Stomach (tissue), 9 donors: ENCODE results near the gene LONP1. TPM values are rescaled to one million over a fixed set of nuclear protein-coding genes. Genes with fewer than 3 reads are reported as not detected.
"Not testable (repeated sequence)": the region's sequence is repeated elsewhere in the genome, so short reads cannot be mapped to it uniquely, and the experiment has no call there.

Experiments used
- DNase-seq, 2 donors: peaks; one replicate each; pipeline versions ENCODE4 v3.0.0 to v3.0.0-alpha.2; 2013 to 2019
- H3K27ac ChIP-seq, 5 donors: fragments of 200-600 bp in 4 of 5; sonication (generic) in 4 of 5; one replicate each; pipeline ENCODE4 v1.5.1; 2013 to 2019; ENCODE audit warnings: mild to moderate bottlenecking in 1 of 5, moderate library complexity in 1 of 5
- H3K27me3 ChIP-seq, 3 donors: fragments of 200-600 bp; sonication (generic); one replicate each; pipeline ENCODE4 v1.5.1; 2017 to 2019; ENCODE audit warnings: mixed run types in 1 of 3
- H3K36me3 ChIP-seq, 4 donors: fragments of 200-600 bp; sonication (generic); 1 replicate in 3 of 4; 2 replicates in 1 of 4; pipeline ENCODE4 v1.5.1; 2016 to 2019
- H3K4me1 ChIP-seq, 4 donors: fragments of 200-600 bp; sonication (generic); one replicate each; pipeline ENCODE4 v1.5.1; 2016 to 2019
- H3K4me3 ChIP-seq, 4 donors: fragments of 200-600 bp; sonication (generic) in 3 of 4; one replicate each; pipeline ENCODE4 v1.5.1; 2016 to 2019; ENCODE audit warnings: mild to moderate bottlenecking in 1 of 4
- H3K9me3 ChIP-seq, 4 donors: fragments of 200-600 bp; sonication (generic); one replicate each; pipeline ENCODE4 v1.5.1; 2016 to 2019
- CTCF ChIP-seq, 7 experiments: fragments of 450-650 bp in 4 of 7; fragments of 200-600 bp in 3 of 7; sonication (generic) in 3 of 7; IDR thresholded peaks; one replicate each; pipeline ENCODE4 v1.5.1; 2016 to 2019; ENCODE audit warnings: antibody characterized with exemption in 7 of 7, control low read depth in 2 of 7, mild to moderate bottlenecking in 1 of 7
- EP300 ChIP-seq: sonication (generic); formaldehyde crosslinking; IDR thresholded peaks from one replicate; pipeline ENCODE4 v1.6.1; 2017; ENCODE audit warnings: antibody characterized with exemption
- POLR2A ChIP-seq, 4 donors: fragments of 450-650 bp; IDR thresholded peaks; one replicate each; pipeline ENCODE4 v1.6.1; 2016; ENCODE audit warnings: antibody characterized with exemption in 4 of 4, control low read depth in 2 of 4, mild to moderate bottlenecking in 1 of 4, moderate library complexity in 1 of 4
- POLR2AphosphoS5 ChIP-seq, 3 donors: sonication (generic); formaldehyde crosslinking; IDR thresholded peaks; one replicate each; pipeline ENCODE4 v1.6.1; 2016; ENCODE audit warnings: antibody characterized with exemption in 3 of 3
- WGBS, 5 donors: extraction: QIAGEN DNeasy Blood & Tissue Kit in 3 of 5; methylation state at CpG; one replicate each; pipeline versions ENCODE4 v1.1.5 to v1.1.7; 2013 to 2018; 5-methylcytosine and 5-hydroxymethylcytosine counted together
- intact Hi-C: fragments of 100-400 bp; cut with DNase I; formaldehyde crosslinking; loops from one replicate; pipeline ENCODE4 v1.15.1; 2023; ENCODE audit warnings: low total_unique reads
- polyA plus RNA-seq, 3 donors: library from polyadenylated mRNA; stranded (reverse); fragments of 200-250 nt; gene quantifications; one replicate each; pipeline ENCODE4 v1.2.3, GENCODE V29; 2013
- total RNA-seq, 5 donors: library from RNA; depleted of rRNA; stranded (reverse); fragments of >200 nt; gene quantifications; one replicate each; pipeline versions ENCODE4 v1.1.0 to v1.2.3, GENCODE V29; 2014 to 2016
- donor health status: healthy with polysubstance abuse.
- donor health status: Bipolar disorder and iron deficiency.
- donor health status: healthy.

LONP1 gene
- total and polyA plus RNA-seq, 8 donors: 8.8 to 169 (median 42.5) TPM

- TF ChIP-seq POLR2A (IDR thresholded peaks at IDR 0.05) (no peak), POLR2AphosphoS5 (IDR thresholded peaks at IDR 0.05) (no peak), CTCF (IDR thresholded peaks at IDR 0.05) (no peak), EP300 (no peak)
- no peak for DNase-seq
- Histone ChIP-seq H3K36me3 (no peaks in the 10 kb centered on the region), H3K4me3 (no peak overlapping the region), H3K4me1 (no peaks in the 10 kb centered on the region), H3K27ac (no peak overlapping the region), H3K9me3 (no peaks in the 10 kb centered on the region), H3K27me3 (peaks cover 0 to 41% (median 0%) of the 10 kb centered on the region in 3 donors)
- intact Hi-C loops: no loop called here
These were observed 23.7 kb upstream of the LONP1 start for GRCh38 chr19:5743630-5744029.

GRCh38 chr19:5742051-5742450 lies 22.1 kb upstream of the LONP1 start:
- H3K27me3 ChIP-seq: peaks cover 0 to 27% (median 0%) of the 10 kb centered on the region in 3 donors
- H3K4me3 ChIP-seq: no peak overlapping the region
- H3K9me3 ChIP-seq: no peaks in the 10 kb centered on the region
- no peak overlapping the region for H3K27ac ChIP-seq
- DNase-seq: no peak
- TF ChIP-seq POLR2AphosphoS5 (IDR thresholded peaks at IDR 0.05): no peak
- no peaks in the 10 kb centered on the region for H3K36me3 ChIP-seq
- intact Hi-C loops: no loop called here
- whole genome bisulfite sequencing, 5 donors: 81 to 92% (median 90%) methylated on average over 19 of the region's 19 CpGs
- no peaks in the 10 kb centered on the region for H3K4me1 ChIP-seq

GRCh38 chr19:5738423-5738822 lies 18.5 kb upstream of the LONP1 start:
- intact Hi-C loops: no loop called here
- DNase-seq: no peak
- 70 to 81% (median 77%) methylated on average over 8 of the region's 8 CpGs for WGBS, 5 donors

GRCh38 chr19:5733172-5733571 lies 13.2 kb upstream of the LONP1 start:
- H3K4me3 ChIP-seq, H3K36me3 ChIP-seq, intact Hi-C loops, H3K4me1 ChIP-seq, H3K27me3 ChIP-seq, DNase-seq, H3K27ac ChIP-seq: not testable (repeated sequence)
- 75 to 88% (median 82%) methylated on average over 2 of the region's 2 CpGs for WGBS, 5 donors
- peaks cover 0 to 15% (median 7%) of the 10 kb centered on the region in 4 donors for H3K9me3 ChIP-seq

More at GRCh38 chr19:5738423-5738822, 18.5 kb upstream of the LONP1 start:
- Histone ChIP-seq H3K36me3 (no peaks in the 10 kb centered on the region), H3K27ac (no peak overlapping the region), H3K4me1 (no peaks in the 10 kb centered on the region), H3K9me3 (no peaks in the 10 kb centered on the region), H3K27me3 (peaks cover 0 to 15% (median 0%) of the 10 kb centered on the region in 3 donors), H3K4me3 (no peak overlapping the region)
- TF ChIP-seq POLR2AphosphoS5 (IDR thresholded peaks at IDR 0.05) (no peak), EP300 (no peak), CTCF (IDR thresholded peaks at IDR 0.05) (no peak), POLR2A (IDR thresholded peaks at IDR 0.05) (no peak)

GRCh38 chr19:5727453-5728050 lies 7.6 kb upstream of the LONP1 start:
- no peaks in the 10 kb centered on the region for H3K27me3 ChIP-seq
- no peaks in the 10 kb centered on the region for H3K36me3 ChIP-seq
- no peaks in the 10 kb centered on the region for H3K4me1 ChIP-seq
- no peak overlapping the region for H3K4me3 ChIP-seq
- intact Hi-C loops: no loop called here
- 93 to 96% (median 95%) methylated on average over 4 of the region's 4 CpGs for WGBS, 5 donors
- peaks cover 0 to 15% (median 7%) of the 10 kb centered on the region in 4 donors for H3K9me3 ChIP-seq
- DNase-seq: no peak
- H3K27ac ChIP-seq: no peak overlapping the region
- TF ChIP-seq POLR2AphosphoS5 (IDR thresholded peaks at IDR 0.05): no peak
- no peak for TF ChIP-seq CTCF (IDR thresholded peaks at IDR 0.05)
- TF ChIP-seq POLR2A (IDR thresholded peaks at IDR 0.05): no peak
- TF ChIP-seq EP300: no peak
